T-helper 2 cell (primary cell): ENCODE data around the gene CLIP1.
"Not testable (repeated sequence)": the region's sequence is repeated elsewhere in the genome, so short reads cannot be mapped to it uniquely, and the experiment has no call there.

Experiments
- DNase-seq, 5 experiments: peaks; one replicate each; pipeline versions ENCODE4 v3.0.0 to v3.0.0-alpha.2; 2012 to 2022

Gene CLIP1

GRCh38 chr12:122394626-122395194 is 27.8 kb downstream of the CLIP1 start:
- DNase-seq = no peak

GRCh38 chr12:122393817-122394216 is 28.7 kb downstream of the CLIP1 start:
- DNase-seq = no peak

GRCh38 chr12:122392411-122392810 is 30.1 kb downstream of the CLIP1 start:
- DNase-seq = no peak

- no peak for DNase-seq
Observed at GRCh38 chr12:122389677-122390076, 32.8 kb downstream of the CLIP1 start.

GRCh38 chr12:122387887-122388286 is 34.6 kb downstream of the CLIP1 start:
- no peak for DNase-seq

- DNase-seq = no peak
Observed at GRCh38 chr12:122385171-122386016, 37.1 kb downstream of the CLIP1 start.

GRCh38 chr12:122382919-122383350 is 39.5 kb downstream of the CLIP1 start:
- no peak for DNase-seq

GRCh38 chr12:122381021-122381420 is 41.4 kb downstream of the CLIP1 start:
- DNase-seq = no peak

GRCh38 chr12:122376751-122377150 is 45.7 kb downstream of the CLIP1 start:
- not testable (repeated sequence) for DNase-seq

GRCh38 chr12:122374707-122375106 is 47.8 kb downstream of the CLIP1 start:
- DNase-seq = no peak

GRCh38 chr12:122371475-122372045 is 50.9 kb downstream of the CLIP1 start:
- no peak for DNase-seq

GRCh38 chr12:122368361-122369073 is 54.0 kb downstream of the CLIP1 start:
- no peak for DNase-seq

- not testable (repeated sequence) for DNase-seq
Observed at GRCh38 chr12:122367632-122368031, 54.8 kb downstream of the CLIP1 start.

- no peak for DNase-seq
Observed at GRCh38 chr12:122366685-122367475, 55.6 kb downstream of the CLIP1 start.

- not testable (repeated sequence) for DNase-seq
Observed at GRCh38 chr12:122365226-122365625, 57.2 kb downstream of the CLIP1 start.

GRCh38 chr12:122363782-122364181 is 58.7 kb downstream of the CLIP1 start:
- no peak for DNase-seq

GRCh38 chr12:122362755-122363154 is 59.7 kb downstream of the CLIP1 start:
- no peak for DNase-seq

- not testable (repeated sequence) for DNase-seq
Observed at GRCh38 chr12:122358403-122358802, 64.1 kb downstream of the CLIP1 start.

GRCh38 chr12:122357536-122357935 is 64.9 kb downstream of the CLIP1 start:
- DNase-seq = not testable (repeated sequence)

GRCh38 chr12:122356991-122357390 is 65.5 kb downstream of the CLIP1 start:
- DNase-seq = not testable (repeated sequence)

GRCh38 chr12:122356192-122356635 is 66.3 kb downstream of the CLIP1 start:
- DNase-seq = peak in 4 of 5 experiments; percentile 10 to 65 (median 21)

- no peak for DNase-seq
Observed at GRCh38 chr12:122355706-122356105, 66.8 kb downstream of the CLIP1 start.
